Activated T-cell treated with anti-CD3 and anti-CD28 coated beads, Interleukin-2, amount 50 U/mL, for 1 hour (primary cell): Measurements from ENCODE around the gene LRCOL1.

Experiments
- DNase-seq: peaks from one replicate; pipeline ENCODE4 v3.0.0-alpha.2; 2020

Gene LRCOL1

GRCh38 chr12:132635076-132635955 lies 24.9 kb upstream of the LRCOL1 start:
- no peak for DNase-seq

- DNase-seq, result no peak
Measured at GRCh38 chr12:132634411-132634990, 24.1 kb upstream of the LRCOL1 start.

- no peak for DNase-seq
Measured at GRCh38 chr12:132633901-132634300, 23.5 kb upstream of the LRCOL1 start.

GRCh38 chr12:132633398-132633797 lies 23.0 kb upstream of the LRCOL1 start:
- no peak for DNase-seq

GRCh38 chr12:132632521-132633228 lies 22.3 kb upstream of the LRCOL1 start:
- no peak for DNase-seq

GRCh38 chr12:132631666-132632065 lies 21.3 kb upstream of the LRCOL1 start:
- no peak for DNase-seq

GRCh38 chr12:132630672-132631071 lies 20.3 kb upstream of the LRCOL1 start:
- no peak for DNase-seq

- no peak for DNase-seq
Measured at GRCh38 chr12:132629330-132629729, 18.9 kb upstream of the LRCOL1 start.

- DNase-seq, result no peak
Measured at GRCh38 chr12:132625731-132626430, 15.5 kb upstream of the LRCOL1 start.

- DNase-seq, result no peak
Measured at GRCh38 chr12:132624910-132625630, 14.7 kb upstream of the LRCOL1 start.

- no peak for DNase-seq
Measured at GRCh38 chr12:132624186-132624855, 13.9 kb upstream of the LRCOL1 start.

- DNase-seq, result no peak
Measured at GRCh38 chr12:132623072-132623869, 12.9 kb upstream of the LRCOL1 start.

GRCh38 chr12:132622437-132623071 lies 12.2 kb upstream of the LRCOL1 start:
- no peak for DNase-seq

GRCh38 chr12:132621657-132622435 lies 11.5 kb upstream of the LRCOL1 start:
- no peak for DNase-seq

GRCh38 chr12:132620899-132621656 lies 10.7 kb upstream of the LRCOL1 start:
- DNase-seq, result no peak

- no peak for DNase-seq
Measured at GRCh38 chr12:132620113-132620898, 9.9 kb upstream of the LRCOL1 start.

- no peak for DNase-seq
Measured at GRCh38 chr12:132619386-132620112, 9.2 kb upstream of the LRCOL1 start.

- DNase-seq, result no peak
Measured at GRCh38 chr12:132619071-132619385, 8.6 kb upstream of the LRCOL1 start.
